SK-N-SH (cell line): Measurements from ENCODE around the gene TSPAN32. TPM values are rescaled to one million over a fixed set of nuclear protein-coding genes. Genes with fewer than 3 reads are reported as not detected.

Experiments used
- CTCF ChIA-PET: fragments of 300-600, 350-600 bp; formaldehyde crosslinking; extraction: SDS; loops from one replicate; lab custom pipeline; 2021; lab: Yijun Ruan, JAX
- POLR2A ChIA-PET: fragments of 350-600 bp; sonication (Branson Sonifier 250); formaldehyde crosslinking; extraction: SDS; loops from one replicate; lab custom pipeline; 2020; ENCODE audit warnings: antibody characterized with exemption, inconsistent platforms; lab: Yijun Ruan, JAX
- DNase-seq: peaks from one replicate; pipeline ENCODE4 v3.0.0; 2012
- H2AFZ ChIP-seq: fragments of 200-600 bp; sonication (generic); 2 replicates; pipeline ENCODE4 v1.8.1; 2016; ENCODE audit warnings: antibody characterized with exemption, mild to moderate bottlenecking, low read depth
- H3F3A ChIP-seq: fragments of 200-600 bp; sonication (generic); replicated peaks from 2 replicates; pipeline ENCODE3; 2016; ENCODE audit warnings: antibody characterized with exemption, mild to moderate bottlenecking; ENCODE audit not compliant: insufficient read depth
- H3K27ac ChIP-seq, 2 experiments: fragments of 200-500 bp in 1 of 2; fragments of 200-600 bp in 1 of 2; sonication (Bioruptor generic) in 1 of 2; sonication (generic), shearing (Covaris generic) in 1 of 2; 2 replicates each; pipeline versions ENCODE4 v1.5.1 to v1.6.1; 2014 to 2016; ENCODE audit warnings: low read depth in 2 of 2, inconsistent platforms in 1 of 2, low read length in 1 of 2, mild to moderate bottlenecking in 1 of 2, mixed read lengths in 1 of 2
- H3K27me3 ChIP-seq: fragments of 200-600 bp; sonication (generic), shearing (Covaris generic); 2 replicates; pipeline ENCODE4 v1.6.1; 2016; ENCODE audit warnings: mixed run types; ENCODE audit not compliant: insufficient read depth
- H3K36me3 ChIP-seq, 2 experiments: fragments of 200-500 bp in 1 of 2; fragments of 200-600 bp in 1 of 2; sonication (Bioruptor generic) in 1 of 2; sonication (generic) in 1 of 2; replicated peaks in 1 of 2; 2 replicates each; pipeline versions ENCODE3 to v1.5.1; 2014 to 2016; ENCODE audit warnings: low read length in 1 of 2, mild to moderate bottlenecking in 1 of 2; ENCODE audit not compliant: insufficient read depth in 2 of 2, control insufficient read depth in 1 of 2
- H3K4me1 ChIP-seq, 2 experiments: fragments of 200-500 bp in 1 of 2; fragments of 200-600 bp in 1 of 2; sonication (Bioruptor generic) in 1 of 2; sonication (generic), shearing (Covaris generic) in 1 of 2; 2 replicates each; pipeline versions ENCODE4 v1.5.1 to v1.6.1; 2014 to 2016; ENCODE audit warnings: low read depth in 1 of 2, low read length in 1 of 2, mixed run types in 1 of 2; ENCODE audit not compliant: insufficient read depth in 2 of 2, control insufficient read depth in 1 of 2
- H3K4me2 ChIP-seq: fragments of 200-600 bp; sonication (generic), shearing (Covaris generic); 2 replicates; pipeline ENCODE4 v1.6.1; 2017; ENCODE audit warnings: mixed run types
- H3K4me3 ChIP-seq, 2 experiments: fragments of 200-500 bp in 1 of 2; fragments of 200-600 bp in 1 of 2; sonication (Bioruptor generic) in 1 of 2; sonication (generic), shearing (Covaris generic) in 1 of 2; 2 replicates each; pipeline versions ENCODE4 v1.5.1 to v1.8.1; 2014 to 2016; ENCODE audit warnings: low read depth in 2 of 2, inconsistent platforms in 1 of 2, low read length in 1 of 2, mild to moderate bottlenecking in 1 of 2, mixed read lengths in 1 of 2, moderate library complexity in 1 of 2
- H3K79me2 ChIP-seq: fragments of 200-600 bp; sonication (generic); 2 replicates; pipeline ENCODE4 v1.8.1; 2017; ENCODE audit warnings: mild to moderate bottlenecking; ENCODE audit not compliant: insufficient read depth
- H3K9ac ChIP-seq: fragments of 200-600 bp; sonication (generic); 2 replicates; pipeline ENCODE4 v1.6.1; 2017; ENCODE audit warnings: mixed run types
- H3K9me2 ChIP-seq: fragments of 200-600 bp; sonication (generic); 2 replicates; pipeline ENCODE4 v1.6.1; 2017; ENCODE audit warnings: mixed run types
- H3K9me3 ChIP-seq: fragments of 200-600 bp; sonication (generic); 2 replicates; pipeline ENCODE4 v1.6.1; 2017; ENCODE audit warnings: mixed run types, mild to moderate bottlenecking, moderate library complexity
- H4K20me1 ChIP-seq: fragments of 200-600 bp; sonication (generic); 2 replicates; pipeline ENCODE4 v1.6.1; 2017; ENCODE audit warnings: mild to moderate bottlenecking, mixed run types; ENCODE audit not compliant: insufficient read depth
- EZH2phosphoT487 ChIP-seq: fragments of 200-600 bp; sonication (generic); IDR thresholded peaks from 2 replicates; pipeline ENCODE4 v1.6.1; 2017; ENCODE audit warnings: low read depth, mixed run types, mild to moderate bottlenecking, antibody characterized with exemption, moderate library complexity, borderline replicate concordance
- FOXM1 ChIP-seq: IDR thresholded peaks from 2 replicates; pipeline ENCODE4 v1.4.0; 2012; ENCODE audit warnings: low read depth, mild to moderate bottlenecking
- GATA2 ChIP-seq: sonication (generic); formaldehyde crosslinking; IDR thresholded peaks from 2 replicates; pipeline ENCODE4 v1.5.0; 2020; ENCODE audit warnings: mild to moderate bottlenecking, missing genetic modification reagents
- MEF2A ChIP-seq: IDR thresholded peaks from 2 replicates; pipeline ENCODE4 v1.4.0; 2012; ENCODE audit warnings: low read depth, borderline replicate concordance
- MXI1 ChIP-seq: IDR thresholded peaks from 2 replicates; pipeline ENCODE4 v1.6.1; 2012; ENCODE audit warnings: mild to moderate bottlenecking, low read depth, low read length, improper control_type of control experiment
- NFIC ChIP-seq: IDR thresholded peaks from 2 replicates; pipeline ENCODE4 v1.4.0; 2012; ENCODE audit warnings: borderline replicate concordance
- RAD21 ChIP-seq: IDR thresholded peaks from 2 replicates; pipeline ENCODE4 v1.6.1; 2012; ENCODE audit warnings: mild to moderate bottlenecking, low read length
- REST ChIP-seq: IDR thresholded peaks from 2 replicates; pipeline ENCODE4 v1.6.1; 2012; ENCODE audit warnings: mild to moderate bottlenecking, low read depth, low read length, moderate library complexity
- RFX5 ChIP-seq: IDR thresholded peaks from 2 replicates; pipeline ENCODE4 v1.6.1; 2012; ENCODE audit warnings: mild to moderate bottlenecking, improper control_type of control experiment, low read length
- RXRA ChIP-seq: IDR thresholded peaks from 2 replicates; pipeline ENCODE4 v1.4.0; 2012; ENCODE audit warnings: low read depth, mild to moderate bottlenecking, borderline replicate concordance
- TAF1 ChIP-seq: IDR thresholded peaks from 2 replicates; pipeline ENCODE4 v1.6.1; 2012; ENCODE audit warnings: low read depth, mild to moderate bottlenecking, low read length, moderate library complexity, borderline replicate concordance
- TCF12 ChIP-seq: IDR thresholded peaks from 2 replicates; pipeline ENCODE4 v1.4.0; 2012
- TEAD4 ChIP-seq: IDR thresholded peaks from 2 replicates; pipeline ENCODE4 v1.4.0; 2012; ENCODE audit warnings: mild to moderate bottlenecking, borderline replicate concordance; ENCODE audit not compliant: insufficient read depth
- YY1 ChIP-seq: IDR thresholded peaks from 2 replicates; pipeline ENCODE4 v1.4.0; 2012; ENCODE audit warnings: low read depth, mild to moderate bottlenecking
- WGBS: methylation state at CpG from one replicate; pipeline ENCODE4 v1.1.6; 2017; ENCODE audit warnings: low lambda C conversion rate; 5-methylcytosine and 5-hydroxymethylcytosine counted together
- polyA plus RNA-seq, 3 experiments: library from polyadenylated mRNA; depleted of rRNA; stranded (reverse); fragments of >200 nt; gene quantifications; 2 replicates each; pipeline ENCODE4 v1.2.3, GENCODE V29; 2012
- TF ChIP-seq, protein P1 (sequence below): IDR thresholded peaks from 2 replicates; pipeline ENCODE4 v1.4.0; 2012; ENCODE audit warnings: low read depth, borderline replicate concordance
- TF ChIP-seq, protein P2 (sequence below): IDR thresholded peaks from 2 replicates; pipeline ENCODE4; 2012
- TF ChIP-seq, protein P3 (sequence below): IDR thresholded peaks from 2 replicates; pipeline ENCODE4 v1.4.0; 2012; ENCODE audit warnings: low read depth

Gene TSPAN32
- polyA plus RNA-seq, 1 of the 3 experiments (the other 2 are of a cell fraction): 0.12 TPM

- POLR2A ChIA-PET: no interaction called here
Observed at GRCh38 chr11:2272228-2272945, 29.4 kb upstream of the TSPAN32 start.

GRCh38 chr11:2272946-2273280, 28.9 kb upstream of the TSPAN32 start:
- Histone ChIP-seq H3K9me2 (no peaks in the 10 kb centered on the region), H3K4me1 (no peaks in the 10 kb centered on the region), H2AFZ (no peak overlapping the region), H3K9me3 (no peaks in the 10 kb centered on the region)
- TF ChIP-seq RAD21: no peak
- no peak for TF ChIP-seq EZH2phosphoT487
- no peak for TF ChIP-seq RXRA
- TF ChIP-seq RFX5: no peak
- TF ChIP-seq TCF12: no peak
- TF ChIP-seq REST: no peak
- TF ChIP-seq YY1: no peak
- TF ChIP-seq MXI1: no peak
- TF ChIP-seq, protein P1, sequence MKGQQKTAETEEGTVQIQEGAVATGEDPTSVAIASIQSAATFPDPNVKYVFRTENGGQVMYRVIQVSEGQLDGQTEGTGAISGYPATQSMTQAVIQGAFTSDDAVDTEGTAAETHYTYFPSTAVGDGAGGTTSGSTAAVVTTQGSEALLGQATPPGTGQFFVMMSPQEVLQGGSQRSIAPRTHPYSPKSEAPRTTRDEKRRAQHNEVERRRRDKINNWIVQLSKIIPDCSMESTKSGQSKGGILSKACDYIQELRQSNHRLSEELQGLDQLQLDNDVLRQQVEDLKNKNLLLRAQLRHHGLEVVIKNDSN: no peak
- no peak for TF ChIP-seq FOXM1
- TF ChIP-seq, protein P2, sequence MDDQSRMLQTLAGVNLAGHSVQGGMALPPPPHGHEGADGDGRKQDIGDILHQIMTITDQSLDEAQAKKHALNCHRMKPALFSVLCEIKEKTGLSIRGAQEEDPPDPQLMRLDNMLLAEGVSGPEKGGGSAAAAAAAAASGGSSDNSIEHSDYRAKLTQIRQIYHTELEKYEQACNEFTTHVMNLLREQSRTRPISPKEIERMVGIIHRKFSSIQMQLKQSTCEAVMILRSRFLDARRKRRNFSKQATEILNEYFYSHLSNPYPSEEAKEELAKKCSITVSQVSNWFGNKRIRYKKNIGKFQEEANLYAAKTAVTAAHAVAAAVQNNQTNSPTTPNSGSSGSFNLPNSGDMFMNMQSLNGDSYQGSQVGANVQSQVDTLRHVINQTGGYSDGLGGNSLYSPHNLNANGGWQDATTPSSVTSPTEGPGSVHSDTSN: no peak
- no peak for TF ChIP-seq GATA2 (CRISPR knock-in tag)
- no peak for TF ChIP-seq MEF2A
- TF ChIP-seq, all 33 proteins: peak for 0
- H4K20me1 ChIP-seq: no peaks in the 10 kb centered on the region
- no peak overlapping the region for H3K27ac ChIP-seq
- DNase-seq: no peak
- H3K27me3 ChIP-seq: peaks cover 27% of the 10 kb centered on the region
- ChIA-PET POLR2A (no interaction called here), CTCF (interaction anchor here (1.4 to 2.3 kb wide), 2 partner anchors 32 to 259 kb away, joined by 3 to 5 read pairs; no protein-coding TSS in a partner anchor)
- no peaks in the 10 kb centered on the region for H3K79me2 ChIP-seq
- no peaks in the 10 kb centered on the region for H3K36me3 ChIP-seq
- WGBS: 43% methylated on average over 6 of the region's 7 CpGs
- no peak overlapping the region for H3K9ac ChIP-seq
- H3K4me2 ChIP-seq: no peak overlapping the region
- H3F3A ChIP-seq: no peaks in the 10 kb centered on the region
- H3K4me3 ChIP-seq: no peak overlapping the region

More at GRCh38 chr11:2272228-2272945, 29.4 kb upstream of the TSPAN32 start:
- WGBS: 50% methylated on average over 1 of the region's 21 CpGs
- Histone ChIP-seq H3K27me3 (peaks cover 29% of the 10 kb centered on the region), H3K4me1 (no peaks in the 10 kb centered on the region), H2AFZ (no peak overlapping the region), H3K4me3 (no peak overlapping the region), H3K27ac (no peak overlapping the region), H3F3A (no peaks in the 10 kb centered on the region), H3K9me2 (no peaks in the 10 kb centered on the region), H3K9me3 (no peaks in the 10 kb centered on the region), H3K4me2 (no peak overlapping the region), H3K79me2 (no peaks in the 10 kb centered on the region), H3K36me3 (no peaks in the 10 kb centered on the region), H3K9ac (no peak overlapping the region), H4K20me1 (no peaks in the 10 kb centered on the region)
- no peak for TF ChIP-seq TEAD4
- TF ChIP-seq, protein P3, sequence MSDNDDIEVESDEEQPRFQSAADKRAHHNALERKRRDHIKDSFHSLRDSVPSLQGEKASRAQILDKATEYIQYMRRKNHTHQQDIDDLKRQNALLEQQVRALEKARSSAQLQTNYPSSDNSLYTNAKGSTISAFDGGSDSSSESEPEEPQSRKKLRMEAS: no peak
- TF ChIP-seq NFIC: no peak
- TF ChIP-seq GATA2 (CRISPR knock-in tag): no peak
- TF ChIP-seq, protein P2: no peak
- TF ChIP-seq MEF2A: no peak
- TF ChIP-seq TAF1: no peak
- DNase-seq: no peak
- CTCF ChIA-PET: interaction anchor here (1.4 kb wide), 2 partner anchors 148 to 259 kb away, joined by 3 read pairs; no protein-coding TSS in a partner anchor
